ENCODE results near the gene AMHR2. TPM values are rescaled to one million over a fixed set of nuclear protein-coding genes. Genes with fewer than 3 reads are reported as not detected.

AMHR2 gene
- total RNA-seq, 1 experiment from 2014 or later, result 0.29 TPM

- Histone ChIP-seq H3F3A (ENCODE audit: low read length, unreplicated experiment) (no peaks in the 10 kb centered on the region), H3K9ac (ENCODE audit: low read length) (peak overlapping the region; percentile 99), H3K27ac (ENCODE audit: low read length) (peak overlapping the region; percentile 79), H3K4me1 (ENCODE audit: insufficient read depth, low read length) (peaks cover 12% of the 10 kb centered on the region), H4K20me1 (ENCODE audit: low read length) (peaks cover 45% of the 10 kb centered on the region), H3K27me3 (ENCODE audit: low read length) (no peaks in the 10 kb centered on the region), H2AFZ (ENCODE audit: low read length) (no peak overlapping the region), H3K4me3 (ENCODE audit: low read length) (peak overlapping the region; percentile 95), H3K79me2 (ENCODE audit: low read length) (peaks cover 53% of the 10 kb centered on the region), H3K9me2 (replicated peaks; ENCODE audit: low read length) (no peaks in the 10 kb centered on the region), H3K36me3 (ENCODE audit: low read depth, low read length) (peaks cover 47% of the 10 kb centered on the region), H3K4me2 (ENCODE audit: low read length) (peak overlapping the region; percentile 94), H3K9me3 (ENCODE audit: low read length) (no peaks in the 10 kb centered on the region)
- CTCF ChIA-PET, result interaction anchor here (1.2 kb wide), 1 partner anchor 31 kb away, joined by 4 read pairs; no protein-coding TSS in a partner anchor
- intact Hi-C loops (cut with micrococcal nuclease), result loop anchor here (1.0 kb wide), 1 partner anchor 24 kb away; no protein-coding TSS in a partner anchor
- TF ChIP-seq EZH2phosphoT487 (IDR thresholded peaks at IDR 0.05; ENCODE audit: borderline replicate concordance, low read length), result no peak
- no peak for TF ChIP-seq EZH2 (IDR thresholded peaks at IDR 0.05; ENCODE audit: low read length, unreplicated experiment)
- TF ChIP-seq CTCF (conservative IDR thresholded peaks at IDR 0.05; ENCODE audit: low read depth, low read length), result peak; percentile 63
- POLR2A ChIA-PET (ENCODE audit: unreplicated experiment), result no interaction called here
- DNase-seq (peak; percentile 64), ATAC-seq (peak; percentile 48)
- no TSS peak for BruUV-seq (replicated peaks)
Observed at GRCh38 chr12:53452159-53453077, 28.8 kb downstream of the AMHR2 start.

GRCh38 chr12:53453953-53454640 is 30.4 kb downstream of the AMHR2 start:
- Histone ChIP-seq H3K4me3 (ENCODE audit: low read length) (peak overlapping the region; percentile 95), H3K4me1 (ENCODE audit: insufficient read depth, low read length) (peaks cover 12% of the 10 kb centered on the region), H3K9me3 (ENCODE audit: low read length) (no peaks in the 10 kb centered on the region), H3K79me2 (ENCODE audit: low read length) (peaks cover 64% of the 10 kb centered on the region), H3K27me3 (ENCODE audit: low read length) (no peaks in the 10 kb centered on the region), H3K4me2 (ENCODE audit: low read length) (peak overlapping the region; percentile 94), H2AFZ (ENCODE audit: low read length) (no peak overlapping the region), H3K9ac (ENCODE audit: low read length) (peak overlapping the region; percentile 99; the same call in 1 of the 2 replicates), H3F3A (ENCODE audit: low read length, unreplicated experiment) (no peaks in the 10 kb centered on the region), H3K36me3 (ENCODE audit: low read depth, low read length) (peaks cover 59% of the 10 kb centered on the region), H4K20me1 (ENCODE audit: low read length) (peaks cover 51% of the 10 kb centered on the region), H3K27ac (ENCODE audit: low read length) (no peak overlapping the region), H3K9me2 (replicated peaks; ENCODE audit: low read length) (no peaks in the 10 kb centered on the region)
- POLR2A ChIA-PET (ENCODE audit: unreplicated experiment), result no interaction called here
- BruUV-seq (replicated peaks), result no TSS peak
- ATAC-seq (no peak), DNase-seq (no peak)
- CTCF ChIA-PET, result no interaction called here
- no peak for TF ChIP-seq EZH2phosphoT487 (IDR thresholded peaks at IDR 0.05; ENCODE audit: borderline replicate concordance, low read length)
- no peak for TF ChIP-seq CTCF (conservative IDR thresholded peaks at IDR 0.05; ENCODE audit: low read depth, low read length)
- no peak for TF ChIP-seq EZH2 (IDR thresholded peaks at IDR 0.05; ENCODE audit: low read length, unreplicated experiment)
- intact Hi-C loops (cut with micrococcal nuclease), result no loop called here

Measured in PC-3 (cell line).